ENCODE results near the gene MLLT11.

Gene MLLT11

DNA sequence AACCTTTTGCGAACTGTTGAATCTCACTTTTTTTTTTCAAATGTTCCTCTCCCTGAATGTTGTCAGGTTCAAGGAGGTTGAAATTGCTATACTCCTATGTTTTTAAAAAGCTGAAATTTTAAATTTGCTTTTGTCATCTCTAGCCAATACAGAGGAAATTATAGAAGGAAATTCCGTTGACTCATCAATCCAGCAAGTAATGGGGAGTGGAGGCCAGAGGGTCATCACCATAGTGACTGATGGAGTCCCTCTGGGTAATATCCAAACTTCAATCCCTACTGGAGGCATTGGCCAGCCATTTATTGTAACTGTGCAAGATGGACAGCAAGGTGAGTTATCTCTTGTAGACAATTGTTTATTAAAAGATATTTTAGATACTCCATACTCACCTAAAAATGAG lies 46.7 kb downstream of the MLLT11 start:
- TF ChIP-seq JUND (IDR thresholded peaks at IDR 0.05; ENCODE audit: low read depth) = no peak
- in situ Hi-C loops (cut with HindIII; ENCODE audit: low pct_unique_long_range_greater_than_20kb, low sequenced_read_pairs) = no loop called here
- DNase-seq (ENCODE audit: low read depth in 1 of 2, low spot score in 1 of 2) = no peak

DNA sequence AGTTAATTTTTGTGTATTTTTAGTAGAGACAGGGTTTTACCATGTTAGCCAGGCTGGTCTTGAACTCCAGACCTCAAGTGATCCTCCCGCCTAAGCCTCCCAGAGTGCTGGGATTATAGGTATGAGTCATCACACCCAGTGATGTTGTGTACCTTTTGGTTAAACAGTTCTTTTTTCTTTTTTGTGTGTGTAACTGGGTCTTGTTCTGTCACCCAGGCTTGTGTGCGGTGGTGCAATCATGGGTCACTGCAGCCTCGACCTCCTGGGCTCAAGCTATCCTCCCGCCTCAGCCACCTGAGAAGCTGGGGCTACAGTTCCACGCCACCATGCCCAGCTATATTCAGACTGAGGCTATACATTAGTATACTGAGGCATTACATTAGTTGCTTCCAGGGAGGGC lies 48.1 kb downstream of the MLLT11 start:
- no peak for TF ChIP-seq JUND (IDR thresholded peaks at IDR 0.05; ENCODE audit: low read depth)
- no peak for DNase-seq (ENCODE audit: low read depth in 1 of 2, low spot score in 1 of 2)
- in situ Hi-C loops (cut with HindIII; ENCODE audit: low pct_unique_long_range_greater_than_20kb, low sequenced_read_pairs) = no loop called here

DNA sequence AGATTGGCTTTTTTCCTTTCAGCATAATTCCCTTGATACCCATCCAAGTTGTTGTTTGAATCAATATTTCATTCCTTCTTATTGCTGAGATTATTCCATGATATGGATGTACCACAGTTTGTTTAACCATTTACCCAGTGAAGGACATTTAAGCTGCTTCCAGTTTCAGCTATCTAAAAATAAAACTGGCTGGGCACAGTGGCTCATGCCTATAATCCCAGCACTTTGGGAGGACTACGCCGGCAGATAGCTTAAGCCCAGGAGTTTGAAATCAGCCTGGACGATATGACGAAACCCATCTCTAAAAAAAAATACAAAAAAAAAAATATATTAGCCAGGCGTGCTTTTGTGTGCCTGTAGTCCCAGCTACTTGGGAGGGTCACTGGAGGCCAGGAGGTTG lies 53.7 kb downstream of the MLLT11 start:
- no peak for TF ChIP-seq JUND (IDR thresholded peaks at IDR 0.05; ENCODE audit: low read depth)
- DNase-seq (ENCODE audit: low read depth in 1 of 2, low spot score in 1 of 2) = no peak
- in situ Hi-C loops (cut with HindIII; ENCODE audit: low pct_unique_long_range_greater_than_20kb, low sequenced_read_pairs) = no loop called here
